NCI-H774 (cell line): ENCODE measurements around the gene TFCP2.

Source experiments
- DNase-seq: peaks from one replicate; lab custom pipeline; 2025; lab: John Stamatoyannopoulos, UW

Gene TFCP2

DNA sequence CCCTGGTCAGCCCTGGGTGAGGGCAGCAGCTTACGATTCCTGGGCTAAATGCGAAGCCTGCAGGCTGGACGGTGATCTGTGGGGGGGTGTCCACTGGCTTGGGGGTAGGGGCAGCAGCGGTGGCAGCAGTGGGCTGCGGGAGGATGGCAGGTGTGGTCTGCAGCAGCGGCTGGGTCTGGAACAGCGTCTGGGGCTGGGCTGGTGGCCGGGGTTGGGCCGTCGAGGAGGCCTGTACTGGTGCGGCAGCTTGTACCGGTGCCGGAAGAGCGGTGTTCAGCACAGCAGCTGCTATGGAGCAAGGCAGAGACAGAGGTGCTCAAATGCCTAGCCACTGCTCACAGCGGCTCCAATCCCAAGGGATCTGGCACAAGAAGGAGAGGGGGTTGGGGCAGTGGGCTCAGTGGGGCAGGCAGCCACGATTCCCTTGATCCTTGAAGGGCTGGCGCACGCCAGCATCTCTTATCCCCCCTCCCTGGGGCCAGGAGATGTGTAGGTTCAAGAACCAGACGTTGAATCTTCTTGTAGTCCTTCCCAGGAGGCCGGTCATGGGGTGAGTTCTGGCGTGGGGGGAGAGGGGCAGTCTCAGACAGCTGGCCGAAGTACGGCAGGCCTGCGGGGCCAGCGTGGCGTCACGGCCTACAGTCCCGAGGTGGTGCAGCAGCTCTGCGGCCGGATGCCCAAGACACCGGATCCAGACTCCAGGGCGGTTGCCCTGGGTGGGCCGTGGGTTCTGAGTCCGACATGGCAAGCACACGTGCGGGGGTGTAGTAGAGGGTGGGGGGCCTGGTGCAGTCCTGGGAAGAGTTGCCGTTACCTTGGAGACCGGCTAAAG, 25.0 kb upstream of the TFCP2 start:
- DNase-seq: no peak

DNA sequence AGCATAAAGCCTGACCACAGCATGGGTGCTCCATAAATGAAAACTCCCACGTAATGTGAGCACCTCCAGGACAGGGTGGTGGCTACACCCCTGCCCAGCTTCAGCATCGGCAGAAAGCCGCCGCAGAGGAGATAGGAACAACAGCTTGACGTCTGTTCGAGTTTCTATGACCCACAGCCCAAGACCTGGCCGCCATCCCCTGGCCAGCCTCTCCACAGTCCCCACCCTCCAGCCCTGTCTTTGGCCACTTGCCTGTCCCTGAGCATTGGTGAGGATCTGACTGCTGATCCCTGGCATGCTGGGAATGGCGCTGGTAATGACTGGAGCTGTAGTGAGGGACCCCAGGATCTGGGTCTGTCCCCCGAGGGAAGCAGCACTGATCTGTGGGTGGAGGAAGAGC, 23.6 kb upstream of the TFCP2 start:
- DNase-seq: no peak

DNA sequence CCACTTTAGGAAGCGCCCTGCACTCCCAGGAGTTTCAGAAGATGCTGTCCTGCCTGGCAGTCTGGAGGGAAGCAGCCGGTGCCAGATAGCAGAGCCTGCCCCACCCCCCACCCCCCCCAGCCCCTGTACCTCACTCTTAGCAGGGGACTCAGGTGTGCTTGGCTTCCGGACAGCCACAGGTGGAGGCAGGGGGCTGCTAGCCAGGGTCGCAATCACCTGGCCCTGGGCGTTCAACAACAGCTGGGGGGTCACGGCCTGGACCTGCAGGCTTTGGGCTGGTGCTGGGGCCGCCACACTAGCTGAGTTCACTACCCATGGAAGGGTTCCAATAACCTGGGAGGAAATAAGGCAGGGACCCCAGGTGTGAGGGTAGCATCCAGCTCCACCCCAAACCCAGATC, 22.9 kb upstream of the TFCP2 start:
- no peak for DNase-seq

DNA sequence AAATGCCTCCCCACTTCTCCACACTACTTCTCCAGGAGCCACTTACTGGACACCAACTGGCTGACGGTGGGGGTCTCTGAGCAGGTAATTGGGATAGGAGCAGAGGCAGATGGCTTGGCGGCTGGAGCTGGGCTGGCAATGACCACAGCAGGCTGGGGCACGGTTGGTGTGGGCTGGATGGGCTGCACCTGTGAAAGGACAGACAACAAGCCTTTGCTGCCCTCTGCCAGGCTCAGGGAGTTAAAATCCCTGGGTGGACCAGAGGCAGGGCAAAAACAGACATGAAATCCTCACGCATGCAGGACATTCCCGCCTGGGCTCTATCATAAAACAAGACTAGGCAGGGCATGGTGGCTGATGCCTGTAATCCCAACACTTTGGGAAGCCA, 19.3 kb upstream of the TFCP2 start:
- no peak for DNase-seq

DNA sequence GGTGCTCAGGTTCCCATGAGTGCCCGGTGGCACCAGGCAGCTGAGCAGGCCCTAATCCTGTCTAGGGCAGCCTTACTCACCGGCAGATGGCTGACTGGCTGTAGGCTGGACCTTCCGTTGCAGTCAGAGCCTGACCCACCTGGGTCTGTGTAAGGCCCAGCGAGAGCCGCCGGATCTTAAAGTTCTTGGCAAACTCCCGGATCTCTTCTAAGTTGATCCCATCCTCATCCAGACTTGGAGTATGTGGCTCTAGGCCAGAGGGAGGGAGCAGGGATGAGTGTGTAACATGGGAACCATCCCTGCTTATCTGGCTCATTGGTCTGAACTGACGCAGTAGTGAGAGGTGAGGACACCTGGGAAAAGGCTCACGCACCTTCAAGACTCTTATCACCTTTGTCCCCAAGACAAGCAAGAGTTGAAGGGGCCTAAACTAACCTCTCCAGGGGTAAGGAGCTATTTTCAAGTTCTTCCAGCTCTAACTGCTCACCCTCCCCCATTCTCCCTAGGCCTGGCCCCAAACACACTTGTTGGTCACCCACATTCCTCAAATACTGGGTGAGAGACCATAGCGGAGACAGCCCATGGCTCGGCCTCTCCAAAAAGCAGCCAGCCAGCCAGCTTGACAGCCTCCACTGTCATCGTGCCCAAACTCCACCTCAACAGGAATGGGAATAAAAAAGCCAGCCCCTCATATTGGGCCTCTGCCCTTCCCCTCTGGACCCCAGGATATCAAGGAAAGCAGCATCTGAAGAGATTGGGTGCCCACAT, 18.8 kb upstream of the TFCP2 start:
- DNase-seq: no peak

DNA sequence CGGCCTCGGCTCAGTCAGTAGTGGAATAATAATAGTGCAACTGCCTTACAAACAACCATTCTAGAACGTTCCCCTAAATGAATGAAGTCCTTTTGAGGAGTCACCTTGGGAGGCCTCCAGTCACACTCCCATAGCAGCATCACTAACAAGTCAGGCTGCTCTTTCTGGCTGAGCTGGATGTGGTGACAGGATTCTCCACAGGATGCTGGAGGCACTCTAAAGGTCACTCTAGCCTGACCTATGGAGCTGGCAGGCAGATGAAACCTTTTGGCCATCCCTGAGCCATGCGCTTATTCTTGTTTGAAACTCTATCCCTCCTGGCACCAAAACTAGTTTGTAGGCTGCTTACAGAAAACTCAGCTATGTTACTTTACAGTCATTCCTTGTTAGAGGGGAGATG, 17.9 kb upstream of the TFCP2 start:
- no peak for DNase-seq

DNA sequence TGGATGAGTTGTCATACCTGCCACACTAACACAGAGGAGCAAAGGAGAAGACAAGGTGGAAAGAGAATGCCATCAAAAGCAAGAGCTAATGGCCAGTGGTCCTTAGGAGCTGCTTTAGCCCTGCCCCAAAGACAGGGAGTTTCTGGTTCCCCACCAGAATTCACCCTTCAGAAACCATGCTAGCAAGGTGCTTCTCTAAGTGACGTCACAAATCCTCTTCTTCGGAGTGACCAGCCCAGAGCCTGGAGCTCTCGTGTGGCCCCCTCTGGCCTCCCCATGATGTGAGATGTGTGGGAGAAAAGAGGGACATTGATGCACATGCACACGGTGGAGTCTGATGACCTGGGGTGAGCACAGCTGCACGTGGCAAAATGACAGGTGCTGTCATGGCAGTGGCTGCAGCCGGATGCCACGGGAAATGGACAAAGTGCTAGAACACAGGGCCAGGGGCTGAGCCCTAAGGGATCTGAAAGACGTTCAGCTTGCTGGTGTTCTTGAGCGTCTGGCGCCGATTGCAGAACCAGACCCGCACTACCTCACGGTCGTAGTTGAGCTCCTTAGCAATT, 16.9 kb upstream of the TFCP2 start:
- DNase-seq: no peak

DNA sequence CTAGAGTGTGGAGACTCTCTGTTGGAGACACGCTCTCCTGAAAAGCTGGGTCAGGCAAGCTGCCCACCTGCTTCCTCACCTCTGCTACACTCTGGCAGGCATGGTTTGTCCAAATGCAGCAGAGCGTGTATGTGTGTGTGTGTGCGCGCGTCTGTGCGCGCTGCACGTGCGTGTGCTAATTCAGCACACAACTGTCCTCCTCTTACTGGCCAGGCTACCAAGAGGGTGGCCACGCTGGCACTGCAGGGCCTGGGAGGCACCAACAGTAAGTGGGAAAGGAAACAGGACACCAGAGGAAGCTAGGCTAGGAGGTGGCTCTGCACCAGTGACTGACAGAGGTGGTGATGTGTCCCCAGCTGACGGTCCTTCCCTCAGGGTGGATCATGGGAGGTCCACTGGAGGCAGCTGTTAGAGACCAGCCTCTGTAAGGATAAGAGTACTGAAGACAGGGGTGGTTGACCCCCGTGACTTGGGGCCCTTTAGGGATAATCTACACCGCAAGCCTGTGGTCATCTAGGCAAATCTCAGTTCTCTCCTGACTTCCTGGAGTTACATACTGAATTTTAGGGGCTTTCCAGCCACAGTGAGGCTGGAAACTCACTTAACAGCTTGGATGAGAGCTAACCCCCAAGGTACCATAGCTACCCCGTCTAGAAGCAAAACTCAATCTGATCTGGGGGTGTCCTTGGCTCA, 15.6 kb upstream of the TFCP2 start:
- no peak for DNase-seq

DNA sequence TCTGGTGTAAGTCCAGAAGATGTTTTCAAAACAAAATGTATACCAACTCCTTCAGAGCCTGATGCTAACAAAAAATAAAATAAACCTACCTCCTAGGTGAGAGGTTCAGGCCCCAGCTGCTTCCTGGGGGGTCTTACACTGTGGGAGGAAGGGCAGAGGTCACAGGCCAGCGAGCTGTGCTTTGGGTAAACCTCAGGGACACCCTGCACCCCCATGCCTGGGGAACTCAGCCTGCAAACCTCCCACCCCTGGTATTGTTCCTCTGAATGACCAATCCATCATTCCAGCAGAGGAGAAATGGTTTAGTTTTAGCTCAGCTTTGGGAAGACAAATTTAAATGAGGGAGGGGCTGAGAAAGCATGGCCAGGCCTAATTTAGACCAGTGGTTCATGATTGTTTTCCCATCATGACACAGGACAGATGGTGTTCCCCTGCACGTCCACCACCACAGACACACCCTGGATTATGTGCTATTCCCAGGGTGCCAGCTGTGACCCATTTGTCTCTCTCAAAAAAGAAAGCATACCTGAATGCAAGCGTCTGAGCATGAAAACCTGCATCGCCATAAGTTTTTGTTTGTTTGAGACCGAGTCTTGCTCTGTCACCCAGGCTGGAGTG, 14.5 kb upstream of the TFCP2 start:
- DNase-seq: no peak

DNA sequence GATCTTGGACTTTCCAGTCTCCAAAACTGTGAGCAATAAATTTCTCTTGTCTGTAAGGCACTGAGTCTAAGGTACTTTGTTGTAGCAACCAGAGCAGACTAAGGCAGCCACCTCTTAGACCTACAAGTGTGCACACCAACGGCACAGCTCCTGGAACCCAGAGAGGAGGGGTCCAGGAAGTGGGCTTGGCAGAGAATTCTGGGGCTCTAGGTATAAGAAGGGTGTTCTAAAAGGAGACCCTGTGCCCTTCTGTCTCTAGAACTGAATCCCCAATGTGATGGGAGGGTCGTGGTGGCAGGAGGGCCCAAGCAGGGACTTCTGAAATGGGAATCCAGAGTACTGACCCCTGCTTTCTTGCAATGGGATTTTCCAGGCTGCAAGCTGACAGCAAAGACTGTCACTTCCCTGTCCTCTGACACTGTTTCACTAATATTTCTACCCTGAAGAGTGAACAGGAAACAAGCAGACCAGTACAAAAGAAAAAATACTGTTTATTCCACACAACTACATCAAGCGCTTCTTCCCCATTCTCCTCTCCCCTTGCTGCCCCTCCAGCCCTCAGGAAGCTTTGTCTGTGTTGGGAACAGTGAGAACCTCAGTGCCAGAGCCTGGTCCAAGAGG, 13.6 kb upstream of the TFCP2 start:
- no peak for DNase-seq

DNA sequence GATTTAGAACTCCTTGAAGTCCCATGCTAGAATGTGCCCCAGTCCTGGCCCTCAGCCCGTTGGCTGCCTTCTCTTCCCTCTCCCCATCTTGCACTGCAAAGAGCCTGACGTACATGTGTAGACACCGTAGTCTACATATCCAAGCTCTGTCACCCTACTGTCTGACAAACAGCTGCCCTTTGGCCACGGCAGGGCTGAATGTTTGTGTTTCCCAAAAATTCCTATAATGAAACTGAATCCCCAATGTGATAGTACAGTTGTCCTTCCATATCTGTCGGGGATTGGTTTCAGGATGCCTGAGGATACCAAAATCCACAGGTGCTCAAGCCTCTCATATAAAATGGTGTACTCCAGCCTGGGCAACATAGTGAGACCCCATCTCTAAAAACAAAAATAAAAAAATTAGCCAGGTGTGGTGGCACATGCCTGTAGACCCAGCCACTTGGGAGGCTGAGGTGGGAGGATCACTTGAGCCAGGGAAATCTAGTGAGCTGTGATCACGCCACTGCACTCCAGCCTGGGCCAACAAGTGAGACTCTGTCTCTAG, 12.3 kb upstream of the TFCP2 start:
- no peak for DNase-seq

DNA sequence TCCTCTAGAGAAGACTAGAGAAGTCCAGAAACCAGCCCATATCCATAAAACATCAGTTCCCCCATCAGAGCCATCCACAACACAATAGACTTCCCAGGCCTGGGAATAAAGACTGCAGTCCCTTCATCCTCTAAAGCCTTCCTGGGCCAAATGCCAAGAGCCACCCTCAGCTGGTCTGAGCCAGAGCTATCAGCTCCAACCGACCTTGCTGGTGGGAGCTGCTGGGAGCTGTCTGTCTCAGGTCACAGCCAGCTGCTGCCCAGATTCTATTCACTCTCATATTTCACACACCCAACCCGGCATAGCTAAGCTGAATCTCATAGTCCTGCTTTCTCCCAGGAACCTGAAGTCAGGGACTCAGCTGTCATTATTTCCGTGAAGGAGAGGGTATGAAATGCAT, 10.9 kb upstream of the TFCP2 start:
- peak; percentile 53 for DNase-seq

DNA sequence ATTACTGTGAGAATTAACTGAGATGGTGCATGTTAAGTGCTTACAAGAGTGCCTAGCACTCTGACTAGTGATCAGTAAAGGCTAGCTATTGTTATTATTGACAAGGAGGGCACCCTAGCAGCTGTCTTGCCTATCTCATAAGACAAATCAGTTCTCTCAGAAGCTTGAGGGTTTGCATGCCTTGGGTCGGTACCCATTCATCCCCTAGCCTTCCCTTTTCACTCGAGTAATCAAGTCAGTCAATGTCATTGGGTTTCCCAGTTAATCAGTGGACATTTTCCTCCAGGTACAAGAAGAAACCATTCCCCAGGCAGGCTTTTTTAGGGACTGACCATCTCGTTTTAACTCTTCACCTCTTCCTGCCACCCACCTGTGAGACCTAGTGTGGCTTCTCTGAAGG, 10.4 kb upstream of the TFCP2 start:
- DNase-seq: no peak

DNA sequence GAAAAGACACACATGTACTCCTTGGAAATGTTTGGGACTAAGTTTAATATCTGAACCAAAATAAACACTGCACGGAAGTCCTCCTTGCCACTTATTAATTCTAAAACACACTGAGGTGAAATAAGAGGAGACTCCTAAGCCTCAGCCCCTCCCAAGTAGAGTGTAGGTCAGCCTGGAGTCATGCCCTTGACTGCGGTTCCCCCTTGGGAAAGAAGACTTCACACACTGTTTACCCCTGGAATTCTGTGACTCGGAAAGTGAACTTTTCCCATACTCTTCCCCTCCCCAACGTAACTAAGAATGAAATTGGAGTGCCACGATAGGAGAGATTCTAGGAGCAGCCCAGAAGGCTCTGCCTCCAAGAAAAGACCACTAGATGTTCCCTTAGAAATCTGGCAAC, 8.6 kb upstream of the TFCP2 start:
- DNase-seq: no peak

DNA sequence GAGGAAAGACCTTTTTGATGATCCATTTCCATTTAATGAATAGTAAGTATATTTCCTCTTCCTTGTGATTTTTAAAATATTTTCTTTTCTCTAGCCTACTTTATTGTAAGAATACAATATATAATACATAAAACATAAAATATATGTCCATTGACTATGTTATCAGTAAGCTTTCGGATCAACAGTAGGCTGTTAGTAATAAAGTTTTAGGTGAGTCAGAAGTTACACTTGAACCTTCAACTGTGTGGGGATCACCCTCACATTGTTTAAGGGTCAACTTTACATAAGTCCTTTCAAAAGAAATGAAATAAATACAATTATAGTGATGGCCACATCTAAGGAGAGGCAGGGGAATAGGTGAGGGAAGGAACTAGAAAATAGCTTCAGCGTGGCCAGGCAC, 5.0 kb upstream of the TFCP2 start:
- no peak for DNase-seq

DNA sequence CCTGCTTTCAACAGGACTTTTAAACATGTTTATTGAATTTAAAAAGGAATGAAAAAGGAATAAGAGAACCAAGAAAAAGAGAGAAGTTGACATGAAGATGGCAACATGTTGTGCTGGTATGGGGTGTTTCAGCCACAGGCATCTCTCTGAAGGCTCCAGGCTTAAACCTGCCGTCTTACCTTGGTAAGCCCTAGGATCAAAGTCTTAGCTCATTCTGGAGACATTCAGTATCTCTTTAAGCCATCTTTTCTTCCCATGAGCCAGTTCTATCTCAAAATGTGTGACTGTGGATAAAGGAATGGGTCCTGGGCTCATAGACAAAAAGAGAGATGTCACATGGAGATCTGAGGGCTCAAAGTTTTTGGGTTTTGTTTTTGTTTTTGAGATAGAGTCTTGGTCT, 1.6 kb upstream of the TFCP2 start:
- no peak for DNase-seq

DNA sequence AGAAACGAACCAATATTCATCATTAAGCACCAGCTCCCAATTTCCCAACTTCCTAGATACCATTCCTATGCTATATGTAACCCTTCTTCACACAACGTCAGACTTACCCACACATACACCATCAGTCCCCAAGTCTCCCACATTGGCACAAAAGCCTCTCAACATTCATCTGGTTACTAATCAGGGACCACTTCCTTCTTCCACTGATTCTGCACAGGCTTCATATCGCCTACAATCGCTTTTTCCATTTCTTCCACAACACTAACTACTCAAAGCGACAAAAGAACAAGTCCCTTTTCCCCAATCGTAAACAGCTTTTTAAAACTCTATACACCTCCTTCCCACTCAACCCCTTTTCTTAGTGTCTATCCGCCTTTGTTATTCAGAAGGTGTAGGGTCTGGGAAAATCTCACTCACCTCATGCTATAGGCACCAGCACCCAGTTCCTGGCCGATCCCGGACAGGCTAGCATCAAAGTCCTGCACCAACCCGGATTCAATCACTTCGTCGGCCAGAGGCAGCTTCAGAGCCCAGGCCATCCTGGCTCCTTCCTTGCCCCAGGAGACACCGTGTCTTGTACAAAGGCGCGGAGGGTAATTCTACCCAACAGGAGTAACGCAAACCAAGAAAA, 936 bp downstream of the TFCP2 start:
- no peak for DNase-seq

DNA sequence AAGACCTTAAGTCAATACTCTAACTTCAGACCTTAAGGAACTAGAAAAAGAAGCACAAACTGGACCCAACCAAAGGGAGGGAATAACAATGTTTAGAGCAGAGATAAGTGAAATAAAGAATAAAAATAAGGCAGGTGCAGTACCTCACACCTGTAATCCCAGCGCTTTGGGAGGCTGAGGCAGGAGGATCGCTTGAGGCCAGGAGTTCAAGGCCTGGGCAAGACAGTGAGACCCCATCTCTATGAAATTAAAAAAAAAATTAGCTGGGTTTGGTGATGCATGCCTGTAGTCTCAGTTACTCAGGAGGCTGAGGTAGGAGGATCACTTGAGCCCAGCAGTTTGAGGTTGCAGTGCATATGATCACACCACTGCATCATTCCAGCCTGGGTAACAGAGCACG, 9.1 kb downstream of the TFCP2 start:
- no peak for DNase-seq

DNA sequence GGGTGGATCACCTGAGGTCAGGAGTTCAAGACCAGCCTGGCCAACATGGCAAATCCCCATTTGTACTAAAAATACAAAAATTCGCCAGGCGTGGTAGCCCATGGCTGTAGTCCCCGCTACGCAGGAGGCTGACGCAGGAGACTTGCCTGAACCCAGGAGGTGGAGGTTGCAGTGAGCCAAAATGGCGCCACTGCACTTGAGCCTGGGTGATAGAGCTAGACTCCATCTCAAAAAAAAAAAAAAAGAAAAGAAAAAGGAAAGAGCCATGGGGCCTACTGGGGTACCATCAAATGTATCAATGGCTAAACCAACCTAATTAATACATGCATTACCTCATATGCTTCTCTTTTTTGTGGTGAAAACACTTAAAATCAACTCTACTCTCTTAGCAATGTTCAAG, 10.7 kb downstream of the TFCP2 start:
- DNase-seq: no peak

DNA sequence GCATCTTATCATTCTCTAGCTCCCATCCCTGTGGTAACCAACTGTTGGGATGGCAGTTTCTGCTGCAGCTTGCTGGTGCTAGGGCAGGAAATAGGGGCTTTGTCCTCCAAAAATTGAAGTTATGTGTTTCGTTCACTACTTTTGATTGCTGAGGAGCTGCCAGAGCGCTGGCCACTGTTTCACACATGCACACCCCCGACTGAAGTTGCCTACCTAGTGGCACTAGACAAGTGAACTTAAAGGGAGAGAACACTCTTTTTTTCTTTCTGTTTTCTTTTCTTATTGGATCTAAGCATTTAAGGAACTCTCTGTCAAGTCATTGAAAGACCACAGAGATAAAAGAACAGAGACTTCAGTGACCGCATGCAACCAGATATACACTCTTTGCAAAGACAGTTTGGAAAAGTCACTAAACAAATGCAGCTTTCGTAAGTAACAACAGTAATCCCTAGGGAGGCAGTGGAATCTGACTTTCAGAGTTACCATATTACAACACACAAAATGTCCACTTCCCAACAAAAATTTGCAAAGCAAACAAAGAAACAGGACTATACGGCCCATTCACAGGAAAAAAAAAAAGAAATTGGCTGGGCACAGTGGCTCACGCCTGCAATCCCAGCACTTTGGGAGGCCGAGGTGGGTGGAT, 12.0 kb downstream of the TFCP2 start:
- no peak for DNase-seq
